NOMO-1 treated with dmso at 0.1 percent for 144 hours (cell line): ENCODE measurements around the gene YIPF5.

Source experiments
- DNase-seq: peaks from one replicate; lab custom pipeline; 2025; ENCODE audit not compliant: unreplicated experiment; lab: John Stamatoyannopoulos, UW

YIPF5 gene

GRCh38 chr5:144170276-144171024, at the start of gene YIPF5, which contains the start of gene KCTD16:
Gene YIPF5 (minus strand): TSS chr5:144170659. CDS start chr5:144169955, 704 bp downstream.
Gene KCTD16 (plus strand): TSS chr5:144170873.
- DNase-seq = peak; percentile 96

- no peak for DNase-seq
Observed at GRCh38 chr5:144219869-144220268, 49.4 kb upstream of the YIPF5 start.

- DNase-seq = no peak
Observed at GRCh38 chr5:144210655-144211054, 40.2 kb upstream of the YIPF5 start.

- no peak for DNase-seq
Observed at GRCh38 chr5:144209361-144209760, 38.9 kb upstream of the YIPF5 start.

- DNase-seq = no peak
Observed at GRCh38 chr5:144207875-144208444, 37.5 kb upstream of the YIPF5 start.

GRCh38 chr5:144206141-144206540, 35.7 kb upstream of the YIPF5 start:
- DNase-seq = no peak

GRCh38 chr5:144205141-144205551, 34.7 kb upstream of the YIPF5 start:
- no peak for DNase-seq

- no peak for DNase-seq
Observed at GRCh38 chr5:144203750-144204596, 33.5 kb upstream of the YIPF5 start.

GRCh38 chr5:144202726-144203125, 32.3 kb upstream of the YIPF5 start:
- no peak for DNase-seq

- no peak for DNase-seq
Observed at GRCh38 chr5:144202072-144202471, 31.6 kb upstream of the YIPF5 start.

- no peak for DNase-seq
Observed at GRCh38 chr5:144201588-144201987, 31.1 kb upstream of the YIPF5 start.

- no peak for DNase-seq
Observed at GRCh38 chr5:144198386-144198785, 27.9 kb upstream of the YIPF5 start.

- no peak for DNase-seq
Observed at GRCh38 chr5:144196612-144197011, 26.2 kb upstream of the YIPF5 start.

- DNase-seq = no peak
Observed at GRCh38 chr5:144195448-144195847, 25.0 kb upstream of the YIPF5 start.

GRCh38 chr5:144194144-144194543, 23.7 kb upstream of the YIPF5 start:
- no peak for DNase-seq

- no peak for DNase-seq
Observed at GRCh38 chr5:144192661-144193060, 22.2 kb upstream of the YIPF5 start.

GRCh38 chr5:144191998-144192397, 21.5 kb upstream of the YIPF5 start:
- DNase-seq = peak; percentile 55

GRCh38 chr5:144191531-144191930, 21.1 kb upstream of the YIPF5 start:
- no peak for DNase-seq

- peak; percentile 80 for DNase-seq
Observed at GRCh38 chr5:144189800-144190429, 19.5 kb upstream of the YIPF5 start.

GRCh38 chr5:144187699-144188294, 17.3 kb upstream of the YIPF5 start:
- peak; percentile 78 for DNase-seq
